DND-41 (cell line): ENCODE measurements around the gene LCN1.

Experiments
- EZH2 ChIP-seq: IDR thresholded peaks from 3 replicates; pipeline ENCODE4 v1.6.1; 2012; ENCODE audit warnings: borderline replicate concordance, low read depth, mild to moderate bottlenecking, moderate library complexity, low read length, inconsistent platforms; ENCODE audit not compliant: severe bottlenecking
- TF ChIP-seq, protein P1 (sequence below): IDR thresholded peaks from 2 replicates; pipeline ENCODE4 v1.5.1; 2012; ENCODE audit warnings: borderline replicate concordance, low read length, moderate library complexity, mild to moderate bottlenecking; ENCODE audit not compliant: poor library complexity, severe bottlenecking; ENCODE audit errors: extremely low read depth

DNA sequence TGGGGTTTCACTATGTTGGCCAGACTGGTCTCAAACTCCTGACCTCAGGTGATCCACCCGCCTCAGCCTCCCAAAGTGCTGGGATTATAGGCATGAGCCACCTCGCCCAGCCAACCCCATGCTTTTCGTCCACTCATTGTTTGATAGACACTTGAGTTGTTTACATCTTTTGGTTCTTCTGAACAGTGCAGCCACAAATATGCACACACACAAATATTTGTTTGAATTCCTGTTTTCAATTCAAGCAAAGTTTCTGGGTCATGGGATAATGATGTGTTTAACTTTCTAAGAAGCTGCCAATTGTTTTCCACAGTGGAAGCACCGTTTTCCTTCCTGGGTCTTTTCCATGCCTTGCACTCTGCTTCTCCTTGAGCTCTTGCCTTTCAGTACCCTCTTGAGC is 33.5 kb downstream of the LCN1 start:
- TF ChIP-seq, protein P1, sequence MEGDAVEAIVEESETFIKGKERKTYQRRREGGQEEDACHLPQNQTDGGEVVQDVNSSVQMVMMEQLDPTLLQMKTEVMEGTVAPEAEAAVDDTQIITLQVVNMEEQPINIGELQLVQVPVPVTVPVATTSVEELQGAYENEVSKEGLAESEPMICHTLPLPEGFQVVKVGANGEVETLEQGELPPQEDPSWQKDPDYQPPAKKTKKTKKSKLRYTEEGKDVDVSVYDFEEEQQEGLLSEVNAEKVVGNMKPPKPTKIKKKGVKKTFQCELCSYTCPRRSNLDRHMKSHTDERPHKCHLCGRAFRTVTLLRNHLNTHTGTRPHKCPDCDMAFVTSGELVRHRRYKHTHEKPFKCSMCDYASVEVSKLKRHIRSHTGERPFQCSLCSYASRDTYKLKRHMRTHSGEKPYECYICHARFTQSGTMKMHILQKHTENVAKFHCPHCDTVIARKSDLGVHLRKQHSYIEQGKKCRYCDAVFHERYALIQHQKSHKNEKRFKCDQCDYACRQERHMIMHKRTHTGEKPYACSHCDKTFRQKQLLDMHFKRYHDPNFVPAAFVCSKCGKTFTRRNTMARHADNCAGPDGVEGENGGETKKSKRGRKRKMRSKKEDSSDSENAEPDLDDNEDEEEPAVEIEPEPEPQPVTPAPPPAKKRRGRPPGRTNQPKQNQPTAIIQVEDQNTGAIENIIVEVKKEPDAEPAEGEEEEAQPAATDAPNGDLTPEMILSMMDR: no peak
- no peak for TF ChIP-seq EZH2
